CD14-positive monocyte (primary cell): ENCODE measurements around the gene MPDU1. TPM values are rescaled to one million over a fixed set of nuclear protein-coding genes. Genes with fewer than 3 reads are reported as not detected.

Source experiments
- DNase-seq, 3 donors: peaks; one replicate each; pipeline ENCODE4 v3.0.0-alpha.2; 2011 to 2022
- H2AFZ ChIP-seq: 2 replicates; pipeline ENCODE4 v1.6.0; 2012; ENCODE audit warnings: mild to moderate bottlenecking, low read depth, low read length, inconsistent platforms; ENCODE audit not compliant: insufficient read depth, poor library complexity, severe bottlenecking
- H3K27ac ChIP-seq, 2 donors: 1 replicate in 1 of 2; 2 replicates in 1 of 2; pipeline ENCODE4 v1.5.1; 2012 to 2013; ENCODE audit warnings: low read length in 2 of 2, control low read depth in 1 of 2, inconsistent platforms in 1 of 2, low read depth in 1 of 2, mild to moderate bottlenecking in 1 of 2
- H3K27me3 ChIP-seq, 2 donors: one replicate each; pipeline versions ENCODE4 v1.6.0 to v1.6.1; 2011 to 2013; ENCODE audit warnings: low read length in 2 of 2; ENCODE audit not compliant: control insufficient read depth in 2 of 2, insufficient read depth in 2 of 2
- H3K36me3 ChIP-seq, 2 donors: replicated peaks in 1 of 2; 1 replicate in 1 of 2; 2 replicates in 1 of 2; pipeline versions ENCODE4 v1.5.1 to v1.6.1; 2012 to 2013; ENCODE audit warnings: low read length in 2 of 2, control low read depth in 1 of 2, inconsistent platforms in 1 of 2, mild to moderate bottlenecking in 1 of 2; ENCODE audit not compliant: insufficient read depth in 2 of 2, control insufficient read depth in 1 of 2
- H3K4me1 ChIP-seq, 2 donors: 1 replicate in 1 of 2; 2 replicates in 1 of 2; pipeline versions ENCODE4 v1.5.1 to v1.6.1; 2012 to 2013; ENCODE audit warnings: low read length in 2 of 2, control low read depth in 1 of 2, inconsistent platforms in 1 of 2, mild to moderate bottlenecking in 1 of 2, moderate library complexity in 1 of 2; ENCODE audit not compliant: insufficient read depth in 2 of 2, control insufficient read depth in 1 of 2
- H3K4me2 ChIP-seq: replicated peaks from 2 replicates; pipeline ENCODE3; 2012; ENCODE audit warnings: low read length, moderate library complexity, mild to moderate bottlenecking; ENCODE audit not compliant: poor library complexity, severe bottlenecking; ENCODE audit errors: extremely low read depth
- H3K4me3 ChIP-seq, 3 experiments: fragments of 200-600 bp in 1 of 3; sonication (generic) in 1 of 3; replicated peaks in 1 of 3; 1 replicate in 2 of 3; 2 replicates in 1 of 3; pipeline ENCODE4 v1.5.1; 2011 to 2013; ENCODE audit warnings: low read length in 3 of 3, mild to moderate bottlenecking in 3 of 3, control low read depth in 2 of 3, low read depth in 2 of 3, inconsistent platforms in 1 of 3, moderate library complexity in 1 of 3
- H3K79me2 ChIP-seq: 2 replicates; pipeline ENCODE4 v1.6.0; 2012; ENCODE audit warnings: mild to moderate bottlenecking, control low read depth, inconsistent platforms, low read length, moderate library complexity; ENCODE audit not compliant: insufficient read depth
- H3K9ac ChIP-seq: 2 replicates; pipeline ENCODE4 v1.6.0; 2017; ENCODE audit warnings: low read length, mild to moderate bottlenecking; ENCODE audit not compliant: insufficient read depth, poor library complexity, severe bottlenecking
- H3K9me3 ChIP-seq, 2 donors: replicated peaks in 1 of 2; 1 replicate in 1 of 2; 2 replicates in 1 of 2; pipeline versions ENCODE4 v1.5.1 to v1.6.1; 2012 to 2013; ENCODE audit warnings: low read length in 2 of 2, control low read depth in 1 of 2; ENCODE audit not compliant: control insufficient read depth in 1 of 2, insufficient read depth in 1 of 2
- H4K20me1 ChIP-seq: 2 replicates; pipeline ENCODE4 v1.6.0; 2012; ENCODE audit warnings: mild to moderate bottlenecking, low read length, control low read depth, moderate library complexity; ENCODE audit not compliant: insufficient read depth
- H3K27ac Mint-ChIP-seq, 7 donors: one replicate each; pipeline ENCODE4 v1.8.0; 2020; ENCODE audit warnings: mild to moderate bottlenecking in 7 of 7, mixed read lengths in 7 of 7, moderate library complexity in 6 of 7, inconsistent platforms in 2 of 7
- H3K27me3 Mint-ChIP-seq, 3 donors: one replicate each; pipeline ENCODE4 v1.8.0; 2021 to 2022; ENCODE audit warnings: low read depth in 3 of 3, mild to moderate bottlenecking in 3 of 3, mixed read lengths in 3 of 3, moderate library complexity in 3 of 3, inconsistent platforms in 1 of 3
- H3K36me3 Mint-ChIP-seq, 2 donors: one replicate each; pipeline ENCODE4 v1.8.0; 2020; ENCODE audit warnings: mixed read lengths in 2 of 2, inconsistent platforms in 1 of 2, mild to moderate bottlenecking in 1 of 2
- H3K4me1 Mint-ChIP-seq: one replicate; pipeline ENCODE4 v1.8.0; 2020; ENCODE audit warnings: mild to moderate bottlenecking, mixed read lengths
- H3K4me3 Mint-ChIP-seq, 2 donors: one replicate each; pipeline ENCODE4 v1.8.0; 2020; ENCODE audit warnings: mild to moderate bottlenecking in 2 of 2, mixed read lengths in 2 of 2, moderate library complexity in 1 of 2
- H3K9me3 Mint-ChIP-seq, 7 donors: one replicate each; pipeline ENCODE4 v1.8.0; 2020 to 2022; ENCODE audit warnings: mixed read lengths in 7 of 7, mild to moderate bottlenecking in 6 of 7, moderate library complexity in 6 of 7, inconsistent platforms in 2 of 7
- CTCF ChIP-seq: fragments of 200-600 bp; IDR thresholded peaks from one replicate; pipeline ENCODE4 v1.8.0; 2022; ENCODE audit warnings: antibody characterized with exemption, mild to moderate bottlenecking
- WGBS: methylation state at CpG from one replicate; pipeline ENCODE4 v1.1.5; 2013; ENCODE audit warnings: missing lambda C conversion rate; ENCODE audit not compliant: insufficient coverage; 5-methylcytosine and 5-hydroxymethylcytosine counted together
- intact Hi-C, 2 donors: fragments of 100-400 bp; cut with micrococcal nuclease; formaldehyde crosslinking; loops; one replicate each; pipeline versions ENCODE4 v1.15.0 to v1.15.1; 2023
- polyA plus RNA-seq, 3 donors: library from polyadenylated mRNA; depleted of rRNA in 1 of 3; unstranded in 2 of 3; stranded (reverse) in 1 of 3; fragments of 300-500 nt in 2 of 3; fragments of >200 nt in 1 of 3; fragmentation: Illumina TruSeq in 2 of 3; gene quantifications; 1 replicate in 2 of 3; 2 replicates in 1 of 3; pipeline ENCODE4 v1.2.3, GENCODE V29; 2012 to 2021

The MPDU1 gene
- polyA plus RNA-seq, 3 donors, result 100 to 107 (median 103) TPM

- H3K4me3 ChIP-seq, result no peak overlapping the region
- no peak for DNase-seq
- H3K9me3 ChIP-seq, result no peaks in the 10 kb centered on the region
- no peak overlapping the region for H3K27ac ChIP-seq
- H3K36me3 ChIP-seq, result no peaks in the 10 kb centered on the region
- Mint-ChIP-seq H3K27ac (no peak overlapping the region), H3K4me1 (peaks cover 10% of the 10 kb centered on the region), H3K36me3 (no peaks in the 10 kb centered on the region), H3K4me3 (no peak overlapping the region), H3K27me3 (peaks cover 1 to 8% (median 3%) of the 10 kb centered on the region in 3 donors), H3K9me3 (peaks cover 0 to 3% (median 0%) of the 10 kb centered on the region in 7 donors)
- no peak for TF ChIP-seq CTCF
- no peaks in the 10 kb centered on the region for H3K27me3 ChIP-seq
- H3K4me2 ChIP-seq, result no peak overlapping the region
- H3K9ac ChIP-seq, result no peak overlapping the region
- no peaks in the 10 kb centered on the region for H4K20me1 ChIP-seq
- H2AFZ ChIP-seq, result no peak overlapping the region
- H3K4me1 ChIP-seq, result peaks cover 4 to 5% of the 10 kb centered on the region in 2 donors
- WGBS, result no CpG with 5 or more reads among the region's 2 CpGs
- intact Hi-C loops, result no loop called here
- H3K79me2 ChIP-seq, result no peaks in the 10 kb centered on the region
Measured at GRCh38 chr17:7633093-7633492, 49.4 kb downstream of the MPDU1 start.

- H3K27me3 ChIP-seq, result no peaks in the 10 kb centered on the region
- Mint-ChIP-seq H3K27me3 (peaks cover 2 to 11% (median 7%) of the 10 kb centered on the region in 3 donors), H3K4me3 (no peak overlapping the region), H3K9me3 (peaks cover 0 to 3% (median 0%) of the 10 kb centered on the region in 7 donors), H3K27ac (peak overlapping the region in 1 of 7 donors; percentile 70), H3K4me1 (peaks cover 15% of the 10 kb centered on the region), H3K36me3 (no peaks in the 10 kb centered on the region)
- H3K27ac ChIP-seq, result no peak overlapping the region
- TF ChIP-seq CTCF, result peak; percentile 63
- peaks cover 3 to 5% of the 10 kb centered on the region in 2 donors for H3K4me1 ChIP-seq
- no peaks in the 10 kb centered on the region for H3K9me3 ChIP-seq
- H3K79me2 ChIP-seq, result no peaks in the 10 kb centered on the region
- no peaks in the 10 kb centered on the region for H3K36me3 ChIP-seq
- WGBS, result 53% methylated on average over 2 of the region's 5 CpGs
- no peak overlapping the region for H2AFZ ChIP-seq
- intact Hi-C loops, result no loop called here
- DNase-seq, result peak in 2 of 3 donors; percentile 43 to 48
- H3K4me3 ChIP-seq, result no peak overlapping the region
- H4K20me1 ChIP-seq, result no peaks in the 10 kb centered on the region
- no peak overlapping the region for H3K9ac ChIP-seq
- H3K4me2 ChIP-seq, result no peak overlapping the region
Measured at GRCh38 chr17:7634384-7634783, 50.7 kb downstream of the MPDU1 start.
